GM12878 (cell line): Measurements from ENCODE around the gene TRAF2. TPM values are rescaled to one million over a fixed set of nuclear protein-coding genes. Genes with fewer than 3 reads are reported as not detected.
A peak's percentile ranks its signal among the peaks of the same experiment; 100 is the strongest.

Source experiments
- ATAC-seq: fragments of 200-7000 bp; cut with Tn5 transposase; 3 replicates; pipeline ENCODE4 v1.9.1; 2020; ENCODE audit warnings: mild to moderate bottlenecking, moderate library complexity
- BruUV-seq: library from RNA; stranded (reverse); fragments of 400-500 nt; replicated peaks from 2 replicates; lab custom pipeline; 2021; lab: Mats Ljungman, UMichigan
- CTCF ChIA-PET: fragments of 300-600 bp; sonication (Branson Sonifier 250); formaldehyde crosslinking; extraction: SDS; loops from one replicate; lab custom pipeline; 2021; ENCODE audit warnings: inconsistent platforms; lab: Yijun Ruan, JAX
- POLR2A ChIA-PET: fragments of 350-600 bp; formaldehyde crosslinking; extraction: SDS; loops from one replicate; lab custom pipeline; 2021; ENCODE audit warnings: inconsistent platforms; lab: Charles Lee
- RAD21 ChIA-PET: fragments of 300-600 bp; sonication (Branson Sonifier 250); formaldehyde crosslinking; loops from one replicate; lab custom pipeline; 2023; ENCODE audit warnings: antibody characterized with exemption; ENCODE audit not compliant: unreplicated experiment; lab: Charles Lee
- SMC1A ChIA-PET: fragments of 300-600 bp; sonication (Branson Sonifier 250); formaldehyde crosslinking; loops from one replicate; lab custom pipeline; 2023; ENCODE audit not compliant: unreplicated experiment, uncharacterized antibody; lab: Charles Lee
- DNase-seq: peaks from one replicate; pipeline ENCODE4 v3.0.0-alpha.2; 2011; ENCODE audit warnings: low read depth, low spot score
- FAIRE-seq: peaks from 3 replicates; lab custom pipeline; 2011; peaks lifted over from hg19 to GRCh38; lab: Jason Lieb, UNC
- H2AFZ ChIP-seq: 2 replicates; pipeline ENCODE4 v1.6.0; 2011; ENCODE audit warnings: low read depth, low read length, control low read depth; ENCODE audit not compliant: control insufficient read depth
- H3K27ac ChIP-seq: 2 replicates; pipeline ENCODE4 v1.5.1; 2011; ENCODE audit warnings: control low read depth; ENCODE audit not compliant: control insufficient read depth, insufficient read depth
- H3K27me3 ChIP-seq, 2 experiments: replicated peaks in 1 of 2; 2 replicates each; pipeline versions ENCODE4 v1.6.0 to v1.6.1; 2011; ENCODE audit warnings: low read length in 1 of 2; ENCODE audit not compliant: control insufficient read depth in 2 of 2, insufficient read depth in 2 of 2
- H3K36me3 ChIP-seq, 2 experiments: 2 replicates each; pipeline ENCODE4 v1.5.1; 2011; ENCODE audit warnings: low read length in 1 of 2; ENCODE audit not compliant: control insufficient read depth in 2 of 2, insufficient read depth in 2 of 2
- H3K4me1 ChIP-seq: 2 replicates; pipeline ENCODE4 v1.6.1; 2011; ENCODE audit warnings: mild to moderate bottlenecking, low read length, moderate library complexity, mixed read lengths; ENCODE audit not compliant: control insufficient read depth, insufficient read depth
- H3K4me2 ChIP-seq: 2 replicates; pipeline ENCODE4 v1.6.0; 2011; ENCODE audit warnings: control low read depth; ENCODE audit not compliant: control insufficient read depth, insufficient read depth
- H3K4me3 ChIP-seq: fragments of 200-600 bp; sonication (generic); 2 replicates; pipeline ENCODE4 v1.5.1; 2016
- H3K79me2 ChIP-seq: 2 replicates; pipeline ENCODE4 v1.6.0; 2011; ENCODE audit warnings: low read length; ENCODE audit not compliant: control insufficient read depth, insufficient read depth
- H3K9ac ChIP-seq: 2 replicates; pipeline ENCODE4 v1.8.0; 2011; ENCODE audit warnings: low read length, control low read depth, mixed read lengths; ENCODE audit not compliant: control insufficient read depth, insufficient read depth
- H3K9me3 ChIP-seq: replicated peaks from 3 replicates; pipeline ENCODE4 v1.5.1; 2011; ENCODE audit warnings: mild to moderate bottlenecking, low read length; ENCODE audit not compliant: control insufficient read depth, insufficient read depth
- H4K20me1 ChIP-seq: 2 replicates; pipeline ENCODE4 v1.6.0; 2011; ENCODE audit not compliant: control insufficient read depth, insufficient read depth
- BACH1 ChIP-seq: fragments of 450-650 bp; IDR thresholded peaks from 2 replicates; pipeline ENCODE4 v1.6.1; 2017; ENCODE audit warnings: mild to moderate bottlenecking, borderline replicate concordance
- GATAD2B ChIP-seq: fragments of 450-650 bp; conservative IDR thresholded peaks from 2 replicates; pipeline ENCODE4 v1.6.1; 2017; ENCODE audit warnings: low read depth, mild to moderate bottlenecking, moderate library complexity
- IKZF1 ChIP-seq: fragments of 450-650 bp; conservative IDR thresholded peaks from 2 replicates; pipeline ENCODE4 v1.6.1; 2017; ENCODE audit warnings: antibody characterized with exemption, mild to moderate bottlenecking
- SREBF1 ChIP-seq: IDR thresholded peaks from 2 replicates; pipeline ENCODE4 v1.6.1; 2012; ENCODE audit warnings: mild to moderate bottlenecking, low read length
- STAT3 ChIP-seq: IDR thresholded peaks from 2 replicates; pipeline ENCODE4 v1.6.1; 2011; ENCODE audit warnings: low read depth, low read length, improper control_type of control experiment
- WGBS: methylation state at CpG from one replicate; pipeline ENCODE4 v1.1.6; 2016; ENCODE audit warnings: low lambda C conversion rate; ENCODE audit not compliant: insufficient replicate concordance, insufficient coverage; ENCODE audit errors: missing lambda C conversion rate; 5-methylcytosine and 5-hydroxymethylcytosine counted together
- in situ Hi-C: fragments of 300-500 bp; cut with MboI; formaldehyde crosslinking; loops from 9 replicates; pipeline ENCODE4 v1.14.3; 2018; ENCODE audit warnings: mixed read lengths
- intact Hi-C: fragments of 100-400 bp; cut with micrococcal nuclease; formaldehyde crosslinking; loops from one replicate; pipeline ENCODE4 v1.14.2; 2022; ENCODE audit not compliant: unreplicated experiment
- polyA plus RNA-seq, 11 experiments: library from polyadenylated mRNA; depleted of rRNA in 4 of 11; unstranded in 6 of 11; stranded (reverse) in 5 of 11; fragments of >200 nt; fragmentation: Nextera tagmentation in 4 of 11; fragmentation: Illumina TruSeq in 1 of 11; extraction: Ambion mirVana in 4 of 11; extraction: Trizol in 1 of 11; gene quantifications; 1 replicate in 1 of 11; 2 replicates in 10 of 11; pipeline versions ENCODE4 v1.2.1 to v1.2.3, GENCODE V29; 2011 to 2016; ENCODE audit warnings: inconsistent platforms in 2 of 11, missing spikeins in 2 of 11, low read depth in 1 of 11
- total RNA-seq, 4 experiments: library from RNA; depleted of rRNA in 3 of 4; stranded (reverse); fragments of >200 nt in 3 of 4; fragmentation: Illumina TruSeq in 1 of 4; extraction: Trizol in 1 of 4; gene quantifications; 2 replicates each; pipeline versions ENCODE4 v1.2.1 to v1.2.3, GENCODE V29; 2013 to 2021
- TF ChIP-seq, protein P1 (sequence below): fragments of 450-650 bp; IDR thresholded peaks from 2 replicates; pipeline ENCODE4 v1.6.1; 2017; ENCODE audit warnings: mild to moderate bottlenecking, moderate library complexity
- TF ChIP-seq, protein P2 (sequence below): fragments of 450-650 bp; IDR thresholded peaks from 2 replicates; pipeline ENCODE4 v1.6.1; 2017; ENCODE audit warnings: low read depth, mild to moderate bottlenecking, moderate library complexity
- TF ChIP-seq, protein P3 (sequence below): fragments of 450-650 bp; IDR thresholded peaks from 2 replicates; pipeline ENCODE4 v1.6.1; 2016; ENCODE audit warnings: mild to moderate bottlenecking
- TF ChIP-seq, protein P4 (sequence below): IDR thresholded peaks from 2 replicates; pipeline ENCODE4 v1.6.1; 2011; ENCODE audit warnings: mild to moderate bottlenecking, low read depth, low read length, moderate library complexity; ENCODE audit not compliant: insufficient replicate concordance
- TF ChIP-seq, protein P5 (sequence below): fragments of 450-650 bp; conservative IDR thresholded peaks from 2 replicates; pipeline ENCODE4 v1.6.1; 2017; ENCODE audit warnings: mild to moderate bottlenecking, moderate library complexity
- TF ChIP-seq, protein P6 (sequence below): IDR thresholded peaks from 2 replicates; pipeline ENCODE4 v1.6.1; 2012; ENCODE audit warnings: low read depth, low read length, improper control_type of control experiment

Gene TRAF2
- total and polyA plus RNA-seq, 10 of the 15 experiments (the other 5 are each of a cell fraction or from before 2014, with no cell fraction given), result 0.34 to 39.5 (median 18.7) TPM

DNA sequence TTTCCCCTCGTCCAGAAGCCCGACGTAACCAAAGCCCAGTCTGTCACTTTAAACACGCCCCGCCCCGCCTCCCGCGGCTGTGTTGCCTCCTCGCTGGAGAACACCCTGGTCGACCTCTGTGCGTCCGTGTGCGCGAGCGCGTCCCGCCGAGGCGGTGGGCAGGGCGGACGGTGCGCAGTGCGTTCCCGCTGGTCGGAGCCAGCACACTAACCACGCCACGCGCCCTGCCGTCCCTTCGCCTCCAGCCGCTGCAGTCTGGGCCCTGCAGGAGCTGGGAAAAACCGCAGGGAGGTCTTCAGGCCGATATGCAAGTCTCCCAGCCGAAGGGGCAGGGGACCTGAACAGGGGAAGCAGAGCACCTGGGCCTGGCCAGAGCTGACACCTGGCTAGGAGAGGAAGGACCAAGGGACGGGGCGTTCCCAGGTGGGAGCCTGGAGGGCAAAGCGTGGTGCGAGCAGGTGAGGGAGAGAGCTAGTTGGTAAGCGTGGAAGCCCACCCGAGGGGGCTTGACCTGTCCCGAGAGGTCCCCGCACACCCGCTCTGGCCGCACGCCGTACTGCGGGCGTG is 38.4 kb upstream of the TRAF2 start:
- in situ Hi-C loops, result no loop called here
- POLR2A ChIA-PET, result interaction anchor here (0.7 to 1.8 kb wide), 3 partner anchors 34 to 96 kb away, joined by 5 to 9 read pairs (median 5); partner anchors contain the start of genes FBXW5 and TRAF2
- Histone ChIP-seq H3K9me3 (peaks cover 4% of the 10 kb centered on the region; the same call in 1 of the 3 replicates), H3K4me3 (peak overlapping the region; percentile 80), H3K4me2 (peak overlapping the region; percentile 77), H3K9ac (peak overlapping the region; percentile 53), H4K20me1 (no peaks in the 10 kb centered on the region; the same call in 1 of the 2 replicates), H3K79me2 (peaks cover 10% of the 10 kb centered on the region; the same call in 1 of the 2 replicates), H3K27me3 (no peaks in the 10 kb centered on the region; a peak in 1 of 4 replicates), H3K27ac (no peak overlapping the region), H2AFZ (peak overlapping the region; percentile 11), H3K4me1 (peaks cover 13% of the 10 kb centered on the region), H3K36me3 (peaks cover 4 to 8% of the 10 kb centered on the region in 2 experiments; a peak in 3 of 4 replicates)
- WGBS, result under 1% methylated on average over 24 of the region's 48 CpGs
- CTCF ChIA-PET, result interaction anchor here (0.7 to 2.2 kb wide), 8 partner anchors 34 to 187 kb away, joined by 3 to 7 read pairs (median 4); partner anchors contain the start of gene TRAF2
- BruUV-seq, result no TSS peak
- peak; percentile 23 for DNase-seq
- RAD21 ChIA-PET, result interaction anchor here (1.3 to 1.8 kb wide), 3 partner anchors 34 to 54 kb away, joined by 3 to 7 read pairs (median 5); partner anchors contain the start of gene TRAF2
- SMC1A ChIA-PET, result no interaction called here
- peak; percentile 91 for FAIRE-seq
- ATAC-seq, result peak; percentile 59
- intact Hi-C loops, result loop anchor here (2.0 to 5.0 kb wide), 3 partner anchors 34 to 189 kb away; partner anchors contain the start of gene TMEM141
- TF ChIP-seq, protein P1, sequence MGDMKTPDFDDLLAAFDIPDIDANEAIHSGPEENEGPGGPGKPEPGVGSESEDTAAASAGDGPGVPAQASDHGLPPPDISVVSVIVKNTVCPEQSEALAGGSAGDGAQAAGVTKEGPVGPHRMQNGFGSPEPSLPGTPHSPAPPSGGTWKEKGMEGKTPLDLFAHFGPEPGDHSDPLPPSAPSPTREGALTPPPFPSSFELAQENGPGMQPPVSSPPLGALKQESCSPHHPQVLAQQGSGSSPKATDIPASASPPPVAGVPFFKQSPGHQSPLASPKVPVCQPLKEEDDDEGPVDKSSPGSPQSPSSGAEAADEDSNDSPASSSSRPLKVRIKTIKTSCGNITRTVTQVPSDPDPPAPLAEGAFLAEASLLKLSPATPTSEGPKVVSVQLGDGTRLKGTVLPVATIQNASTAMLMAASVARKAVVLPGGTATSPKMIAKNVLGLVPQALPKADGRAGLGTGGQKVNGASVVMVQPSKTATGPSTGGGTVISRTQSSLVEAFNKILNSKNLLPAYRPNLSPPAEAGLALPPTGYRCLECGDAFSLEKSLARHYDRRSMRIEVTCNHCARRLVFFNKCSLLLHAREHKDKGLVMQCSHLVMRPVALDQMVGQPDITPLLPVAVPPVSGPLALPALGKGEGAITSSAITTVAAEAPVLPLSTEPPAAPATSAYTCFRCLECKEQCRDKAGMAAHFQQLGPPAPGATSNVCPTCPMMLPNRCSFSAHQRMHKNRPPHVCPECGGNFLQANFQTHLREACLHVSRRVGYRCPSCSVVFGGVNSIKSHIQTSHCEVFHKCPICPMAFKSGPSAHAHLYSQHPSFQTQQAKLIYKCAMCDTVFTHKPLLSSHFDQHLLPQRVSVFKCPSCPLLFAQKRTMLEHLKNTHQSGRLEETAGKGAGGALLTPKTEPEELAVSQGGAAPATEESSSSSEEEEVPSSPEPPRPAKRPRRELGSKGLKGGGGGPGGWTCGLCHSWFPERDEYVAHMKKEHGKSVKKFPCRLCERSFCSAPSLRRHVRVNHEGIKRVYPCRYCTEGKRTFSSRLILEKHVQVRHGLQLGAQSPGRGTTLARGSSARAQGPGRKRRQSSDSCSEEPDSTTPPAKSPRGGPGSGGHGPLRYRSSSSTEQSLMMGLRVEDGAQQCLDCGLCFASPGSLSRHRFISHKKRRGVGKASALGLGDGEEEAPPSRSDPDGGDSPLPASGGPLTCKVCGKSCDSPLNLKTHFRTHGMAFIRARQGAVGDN, result 0 out of 2 replicates have a peak, but pooled peaks have one; percentile 42
- TF ChIP-seq GATAD2B (0 out of 2 replicates have a peak, but pooled peaks have one; percentile 65), SREBF1 (no peak), BACH1 (peak; percentile 61; the same call in 1 of the 2 replicates), IKZF1 (peak; percentile 63), STAT3 (no peak)
- TF ChIP-seq, protein P2, sequence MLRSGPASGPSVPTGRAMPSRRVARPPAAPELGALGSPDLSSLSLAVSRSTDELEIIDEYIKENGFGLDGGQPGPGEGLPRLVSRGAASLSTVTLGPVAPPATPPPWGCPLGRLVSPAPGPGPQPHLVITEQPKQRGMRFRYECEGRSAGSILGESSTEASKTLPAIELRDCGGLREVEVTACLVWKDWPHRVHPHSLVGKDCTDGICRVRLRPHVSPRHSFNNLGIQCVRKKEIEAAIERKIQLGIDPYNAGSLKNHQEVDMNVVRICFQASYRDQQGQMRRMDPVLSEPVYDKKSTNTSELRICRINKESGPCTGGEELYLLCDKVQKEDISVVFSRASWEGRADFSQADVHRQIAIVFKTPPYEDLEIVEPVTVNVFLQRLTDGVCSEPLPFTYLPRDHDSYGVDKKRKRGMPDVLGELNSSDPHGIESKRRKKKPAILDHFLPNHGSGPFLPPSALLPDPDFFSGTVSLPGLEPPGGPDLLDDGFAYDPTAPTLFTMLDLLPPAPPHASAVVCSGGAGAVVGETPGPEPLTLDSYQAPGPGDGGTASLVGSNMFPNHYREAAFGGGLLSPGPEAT, result no peak
- TF ChIP-seq, protein P3, sequence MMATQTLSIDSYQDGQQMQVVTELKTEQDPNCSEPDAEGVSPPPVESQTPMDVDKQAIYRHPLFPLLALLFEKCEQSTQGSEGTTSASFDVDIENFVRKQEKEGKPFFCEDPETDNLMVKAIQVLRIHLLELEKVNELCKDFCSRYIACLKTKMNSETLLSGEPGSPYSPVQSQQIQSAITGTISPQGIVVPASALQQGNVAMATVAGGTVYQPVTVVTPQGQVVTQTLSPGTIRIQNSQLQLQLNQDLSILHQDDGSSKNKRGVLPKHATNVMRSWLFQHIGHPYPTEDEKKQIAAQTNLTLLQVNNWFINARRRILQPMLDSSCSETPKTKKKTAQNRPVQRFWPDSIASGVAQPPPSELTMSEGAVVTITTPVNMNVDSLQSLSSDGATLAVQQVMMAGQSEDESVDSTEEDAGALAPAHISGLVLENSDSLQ, result peak; percentile 68
- TF ChIP-seq, protein P4, sequence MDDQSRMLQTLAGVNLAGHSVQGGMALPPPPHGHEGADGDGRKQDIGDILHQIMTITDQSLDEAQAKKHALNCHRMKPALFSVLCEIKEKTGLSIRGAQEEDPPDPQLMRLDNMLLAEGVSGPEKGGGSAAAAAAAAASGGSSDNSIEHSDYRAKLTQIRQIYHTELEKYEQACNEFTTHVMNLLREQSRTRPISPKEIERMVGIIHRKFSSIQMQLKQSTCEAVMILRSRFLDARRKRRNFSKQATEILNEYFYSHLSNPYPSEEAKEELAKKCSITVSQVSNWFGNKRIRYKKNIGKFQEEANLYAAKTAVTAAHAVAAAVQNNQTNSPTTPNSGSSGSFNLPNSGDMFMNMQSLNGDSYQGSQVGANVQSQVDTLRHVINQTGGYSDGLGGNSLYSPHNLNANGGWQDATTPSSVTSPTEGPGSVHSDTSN, result peak; percentile 37
- TF ChIP-seq, protein P5, sequence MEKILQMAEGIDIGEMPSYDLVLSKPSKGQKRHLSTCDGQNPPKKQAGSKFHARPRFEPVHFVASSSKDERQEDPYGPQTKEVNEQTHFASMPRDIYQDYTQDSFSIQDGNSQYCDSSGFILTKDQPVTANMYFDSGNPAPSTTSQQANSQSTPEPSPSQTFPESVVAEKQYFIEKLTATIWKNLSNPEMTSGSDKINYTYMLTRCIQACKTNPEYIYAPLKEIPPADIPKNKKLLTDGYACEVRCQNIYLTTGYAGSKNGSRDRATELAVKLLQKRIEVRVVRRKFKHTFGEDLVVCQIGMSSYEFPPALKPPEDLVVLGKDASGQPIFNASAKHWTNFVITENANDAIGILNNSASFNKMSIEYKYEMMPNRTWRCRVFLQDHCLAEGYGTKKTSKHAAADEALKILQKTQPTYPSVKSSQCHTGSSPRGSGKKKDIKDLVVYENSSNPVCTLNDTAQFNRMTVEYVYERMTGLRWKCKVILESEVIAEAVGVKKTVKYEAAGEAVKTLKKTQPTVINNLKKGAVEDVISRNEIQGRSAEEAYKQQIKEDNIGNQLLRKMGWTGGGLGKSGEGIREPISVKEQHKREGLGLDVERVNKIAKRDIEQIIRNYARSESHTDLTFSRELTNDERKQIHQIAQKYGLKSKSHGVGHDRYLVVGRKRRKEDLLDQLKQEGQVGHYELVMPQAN, result peak; percentile 65
- TF ChIP-seq, protein P6, sequence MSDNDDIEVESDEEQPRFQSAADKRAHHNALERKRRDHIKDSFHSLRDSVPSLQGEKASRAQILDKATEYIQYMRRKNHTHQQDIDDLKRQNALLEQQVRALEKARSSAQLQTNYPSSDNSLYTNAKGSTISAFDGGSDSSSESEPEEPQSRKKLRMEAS, result peak; percentile 47; the same call in 1 of the 2 replicates
